ENCODE data around the gene DOK4.

The DOK4 gene

GRCh38 chr16:57485916-57486857, at the start of gene DOK4:
Gene DOK4 (minus strand): TSS chr16:57486493. CDS start chr16:57479507, 6,986 bp downstream.
- DNase-seq, result peak; percentile 81

DNA sequence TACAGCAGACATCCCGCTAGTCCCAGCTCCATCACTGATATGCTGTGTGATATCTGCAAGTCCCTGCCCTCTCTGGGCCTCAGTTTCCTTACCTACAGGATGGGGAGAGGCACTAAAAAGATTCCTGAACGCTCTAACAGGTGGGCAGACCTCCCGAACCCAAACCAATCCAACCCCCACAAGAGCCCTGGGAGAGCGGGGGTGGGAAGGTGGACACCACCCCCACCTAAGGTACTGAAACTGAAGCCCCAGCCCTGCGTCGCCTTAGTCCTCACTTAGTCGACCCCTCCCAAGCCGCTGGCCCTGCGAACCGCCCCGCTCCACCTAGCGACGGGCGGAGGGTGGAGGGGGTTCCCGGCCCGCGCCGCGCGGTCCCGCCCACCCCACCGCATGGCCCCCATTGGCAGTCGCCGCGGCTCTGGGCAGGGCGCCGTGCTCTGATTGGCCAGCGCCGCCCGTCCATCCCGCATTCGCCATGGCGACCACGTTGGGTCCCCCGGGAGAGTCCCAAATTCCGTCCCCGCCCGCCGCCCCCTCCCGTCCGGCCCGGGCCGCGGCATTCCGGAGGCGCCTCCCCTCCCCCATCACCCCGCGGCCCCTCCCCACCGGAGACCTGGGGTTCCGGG, 49.5 kb upstream of the DOK4 start:
- peak; percentile 96 for DNase-seq

GRCh38 chr16:57534881-57535658, 48.8 kb upstream of the DOK4 start:
- DNase-seq, result no peak

DNA sequence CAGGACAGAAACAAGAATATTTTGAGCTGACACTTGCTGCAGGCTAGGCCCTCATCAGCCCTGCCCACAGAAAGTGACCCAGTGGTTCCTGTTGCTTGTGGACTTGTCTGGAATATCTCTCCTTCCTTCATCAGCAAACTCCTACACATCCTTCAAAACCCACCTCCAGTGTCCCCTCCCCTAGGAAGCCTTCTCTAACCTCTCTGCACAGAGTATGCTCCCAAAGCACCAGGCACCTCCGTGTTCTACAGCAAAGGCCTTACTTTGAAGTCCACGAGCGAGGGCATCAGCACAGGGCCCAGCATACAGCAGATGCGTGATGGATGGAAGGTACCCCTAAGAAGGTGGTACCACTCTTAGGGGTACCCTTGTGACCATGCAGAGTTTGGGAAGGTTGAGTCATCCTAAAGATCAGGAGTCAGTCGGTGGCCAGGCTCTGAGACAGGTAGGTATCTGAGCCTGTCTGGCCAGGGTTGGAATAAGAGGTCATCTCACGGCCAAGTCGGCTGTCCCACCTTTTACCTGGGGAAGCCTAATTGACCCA, 48.1 kb upstream of the DOK4 start:
- DNase-seq, result peak; percentile 8

DNA sequence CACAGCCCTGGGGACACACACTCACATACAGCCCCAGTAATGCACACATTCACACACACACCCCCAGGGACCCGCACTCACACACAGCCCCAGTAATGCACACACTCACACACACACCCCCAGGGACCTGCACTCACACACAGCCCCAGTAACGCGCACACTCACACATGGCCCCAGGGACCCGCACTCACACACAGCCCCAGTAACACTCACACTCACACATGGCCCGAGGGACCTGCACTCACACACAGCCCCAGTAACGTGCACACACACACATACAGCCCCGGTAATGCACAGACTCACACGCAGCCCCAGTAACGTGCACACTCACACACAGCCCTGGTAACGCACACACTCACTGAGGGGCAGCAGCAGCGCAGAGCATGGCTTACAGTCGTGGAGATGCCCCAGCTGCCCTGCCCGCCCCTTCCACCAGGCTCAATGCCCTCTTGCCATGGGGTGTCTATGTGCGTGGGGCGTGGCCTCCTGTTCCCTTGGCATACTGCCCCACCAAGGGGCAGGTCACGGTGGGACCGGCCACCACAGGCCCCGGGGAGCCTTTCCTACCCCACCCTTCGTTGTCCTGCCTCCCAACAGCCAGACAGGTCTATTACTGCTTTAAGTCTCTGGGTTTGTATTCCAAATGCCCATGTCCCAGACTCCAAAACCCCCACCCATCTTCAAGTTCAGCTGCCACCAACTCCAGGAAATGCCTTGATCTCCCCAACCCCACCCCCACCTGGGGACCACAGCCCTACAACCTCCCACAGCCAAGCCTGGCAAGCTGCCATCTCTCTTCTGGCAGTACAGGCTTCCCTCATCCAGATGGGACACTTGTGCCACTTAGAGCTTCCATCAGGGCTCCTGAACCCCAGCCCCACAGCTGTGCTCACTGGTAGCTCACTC, 47.4 kb upstream of the DOK4 start:
- DNase-seq, result peak; percentile 52

DNA sequence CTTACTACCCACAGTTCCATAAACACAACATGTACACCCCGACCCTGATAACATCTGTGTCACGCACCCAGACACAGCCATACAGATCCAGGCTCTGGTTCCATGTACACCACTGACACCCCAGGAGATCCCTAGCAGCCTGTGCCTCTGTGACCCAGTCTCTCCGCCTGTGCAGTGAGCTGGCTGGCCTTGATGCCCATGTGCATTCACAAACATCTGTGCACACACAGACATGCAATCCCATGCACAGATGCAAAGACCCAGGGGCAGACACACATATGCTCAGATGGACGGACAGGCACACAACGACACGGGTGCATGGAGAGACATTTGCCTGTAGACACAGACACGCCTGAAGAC, 46.0 kb upstream of the DOK4 start:
- DNase-seq, result no peak

DNA sequence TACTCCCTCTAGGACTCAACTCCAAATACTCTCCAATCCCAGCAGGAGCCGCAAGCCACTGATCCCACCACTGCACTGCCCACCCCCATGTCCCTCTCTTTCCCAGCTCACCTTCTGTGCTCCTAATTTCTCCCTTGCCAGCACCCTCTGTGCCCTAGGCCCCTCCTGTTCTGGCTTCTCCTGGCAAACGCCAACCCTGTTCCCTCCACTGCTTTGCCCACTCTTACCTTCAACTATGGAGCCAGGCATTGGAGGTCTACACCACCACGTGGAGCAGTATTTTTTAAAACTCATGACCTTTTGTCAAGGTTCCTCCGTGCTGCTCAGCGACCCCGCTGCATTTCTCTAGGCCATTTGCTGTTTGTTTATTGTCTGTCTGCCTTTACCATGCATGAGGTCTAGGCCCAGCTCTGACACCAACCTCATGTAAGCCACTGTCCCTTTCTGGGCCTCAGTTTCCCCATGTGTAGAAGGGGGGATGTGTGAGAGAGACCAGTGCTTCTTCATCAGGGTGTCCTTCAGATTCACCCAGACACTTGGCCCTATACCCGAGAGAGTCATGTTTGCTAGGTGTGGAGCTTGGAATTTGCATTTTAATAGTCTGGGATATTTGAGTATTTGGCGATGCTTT, 45.5 kb upstream of the DOK4 start:
- no peak for DNase-seq

- no peak for DNase-seq
These were observed 44.9 kb upstream of the DOK4 start for GRCh38 chr16:57531253-57531575.

DNA sequence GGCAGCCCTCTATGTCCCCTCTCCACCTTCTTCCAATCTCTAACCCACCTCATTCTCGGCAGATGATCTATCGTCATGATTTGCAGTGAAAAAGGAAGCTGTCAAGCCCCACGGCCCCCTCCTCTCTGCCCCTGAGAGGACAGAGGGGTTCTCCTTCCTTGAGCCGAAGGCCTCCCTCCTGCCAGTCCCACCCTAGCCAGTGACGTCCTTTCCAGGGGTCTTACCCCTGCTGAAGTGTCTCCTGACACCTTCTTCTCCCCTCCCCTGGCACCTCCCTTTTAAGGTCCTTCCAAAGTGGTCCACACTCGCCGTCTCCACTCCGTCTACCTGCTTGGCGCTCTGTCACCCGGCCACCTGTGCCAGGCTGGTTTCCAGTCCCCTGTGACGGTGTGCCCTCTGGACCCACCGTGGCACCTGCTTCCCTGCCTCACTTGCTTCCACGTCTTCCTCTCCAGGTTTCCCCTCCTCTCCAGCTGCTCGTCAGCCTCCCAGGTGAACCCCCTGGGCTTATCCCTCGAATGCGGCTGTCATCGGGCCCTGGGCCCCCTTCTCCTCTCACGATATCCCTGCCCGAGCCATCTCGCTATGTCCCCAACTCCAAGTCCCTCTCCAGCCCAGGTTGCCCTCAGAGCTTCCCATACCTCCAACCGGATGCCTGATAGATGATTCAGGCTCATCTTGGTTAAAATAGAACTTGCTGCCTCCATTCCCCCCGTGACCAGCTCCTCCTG, 44.4 kb upstream of the DOK4 start:
- no peak for DNase-seq

DNA sequence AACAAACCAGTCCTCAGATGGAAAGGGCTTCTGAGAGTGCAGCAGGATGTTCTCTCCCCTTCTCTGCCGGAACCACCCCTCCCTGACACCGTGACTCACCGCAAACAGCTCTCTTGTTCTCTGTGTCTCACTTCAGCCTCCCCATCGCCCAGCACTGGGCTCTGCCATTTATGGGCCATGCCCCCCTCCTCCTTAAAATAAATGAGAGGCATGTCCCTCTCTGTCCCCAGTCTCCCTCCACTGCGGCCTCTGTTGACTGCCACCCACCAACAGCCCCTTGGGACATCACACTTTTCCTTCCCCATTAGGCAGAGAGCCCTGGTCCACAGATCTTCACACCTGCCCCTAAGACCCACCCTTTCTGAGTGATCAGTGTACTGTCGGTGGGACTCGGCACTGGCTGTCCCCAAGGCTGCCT, 43.8 kb upstream of the DOK4 start:
- peak; percentile 77 for DNase-seq

- peak; percentile 6 for DNase-seq
These were observed 43.3 kb upstream of the DOK4 start for GRCh38 chr16:57529391-57530103.

- DNase-seq, result no peak
These were observed 42.5 kb upstream of the DOK4 start for GRCh38 chr16:57528499-57529390.

DNA sequence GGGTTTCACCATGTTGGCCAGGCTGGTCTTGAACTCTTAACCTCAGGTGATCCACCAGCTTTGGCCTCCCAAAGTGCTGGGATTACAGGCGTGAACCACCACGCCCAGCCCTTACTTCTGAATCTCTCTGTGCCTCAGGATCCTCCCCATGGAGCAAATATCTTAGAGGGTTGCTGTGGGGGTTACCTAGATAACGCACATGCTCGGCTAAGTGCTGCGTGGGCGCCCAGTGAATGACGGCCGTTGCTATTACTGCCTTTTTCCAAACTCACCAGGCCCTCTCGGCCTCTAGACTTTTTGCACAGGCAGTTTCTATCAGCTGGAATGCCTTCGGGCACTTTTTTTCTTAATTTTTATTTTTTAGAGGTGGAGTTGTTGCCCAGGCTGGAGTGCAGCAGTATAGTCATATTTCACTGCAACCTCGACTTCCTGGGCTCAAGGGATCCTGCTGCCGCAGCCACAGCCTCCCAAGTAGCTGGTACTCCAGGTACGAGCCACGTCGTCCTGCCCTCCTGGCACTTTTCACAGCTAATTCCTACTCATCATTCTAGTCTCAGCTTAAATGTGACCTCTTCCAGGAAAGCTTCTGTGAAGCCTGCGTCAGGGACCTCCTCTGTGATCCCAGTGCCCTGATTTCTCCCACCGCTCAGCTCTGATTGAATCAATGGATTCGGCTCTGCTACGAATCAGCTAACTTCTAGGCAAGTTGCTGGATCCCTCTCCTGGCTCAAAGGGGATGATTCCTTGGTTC, 41.5 kb upstream of the DOK4 start:
- DNase-seq, result no peak

DNA sequence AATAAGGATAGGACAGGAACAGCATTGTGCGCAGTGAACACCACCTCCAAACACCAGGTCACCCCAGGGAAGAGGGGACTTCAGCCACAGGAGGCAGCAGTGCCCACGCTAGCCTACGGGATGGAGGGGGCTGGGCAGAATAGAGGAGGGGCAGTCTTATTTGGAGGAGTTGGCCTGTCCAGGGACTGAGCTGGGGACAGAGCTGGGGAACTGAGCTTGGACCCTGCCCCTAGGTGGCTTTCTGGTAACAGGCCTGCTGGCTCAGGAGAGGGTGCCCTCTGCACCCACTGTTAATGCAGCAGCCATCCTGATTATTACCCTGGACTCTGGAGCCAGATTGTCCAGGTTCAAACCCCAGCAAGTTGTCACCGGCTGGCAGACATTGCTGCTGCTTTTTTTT, 40.7 kb upstream of the DOK4 start:
- no peak for DNase-seq

DNA sequence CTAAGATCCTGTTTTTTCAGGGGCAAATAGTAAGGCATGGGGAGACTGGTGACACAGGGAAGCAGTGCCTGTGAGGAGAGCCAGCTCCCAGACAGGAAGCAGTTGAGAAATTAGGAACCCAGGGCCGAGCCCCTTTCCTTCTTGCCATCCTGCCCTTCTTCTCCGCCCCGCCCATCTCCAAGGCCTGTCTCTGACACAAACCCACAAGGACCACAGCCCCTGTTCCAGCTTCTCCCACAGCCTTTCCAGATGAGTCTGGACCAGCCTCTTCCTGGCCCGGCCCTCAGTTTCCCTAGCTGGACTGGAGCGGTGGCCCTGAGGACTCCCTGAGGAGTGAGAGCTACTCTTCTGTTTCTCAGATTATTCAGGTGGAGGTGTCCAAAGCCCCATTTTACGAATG, 40.2 kb upstream of the DOK4 start:
- no peak for DNase-seq

DNA sequence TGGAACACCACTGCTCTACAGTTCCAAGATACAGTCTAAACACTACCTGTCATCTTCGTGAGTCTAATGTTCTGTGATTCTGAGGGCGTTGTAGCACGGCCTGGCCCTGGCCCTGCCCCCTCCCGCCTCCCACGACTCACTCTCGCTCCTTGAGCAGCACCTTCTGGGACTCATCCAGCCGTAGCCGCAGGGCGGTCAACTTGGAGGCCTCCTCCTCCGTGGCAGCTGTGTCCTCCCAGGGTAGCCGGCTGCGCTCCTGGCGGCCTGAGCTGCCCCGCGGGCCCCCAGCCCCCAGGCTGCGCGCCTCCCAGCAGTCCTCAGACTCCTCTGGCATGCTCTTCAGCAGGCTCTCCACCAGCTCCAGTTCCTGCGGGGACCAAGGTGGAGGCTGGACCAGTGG, 39.5 kb upstream of the DOK4 start:
- no peak for DNase-seq

DNA sequence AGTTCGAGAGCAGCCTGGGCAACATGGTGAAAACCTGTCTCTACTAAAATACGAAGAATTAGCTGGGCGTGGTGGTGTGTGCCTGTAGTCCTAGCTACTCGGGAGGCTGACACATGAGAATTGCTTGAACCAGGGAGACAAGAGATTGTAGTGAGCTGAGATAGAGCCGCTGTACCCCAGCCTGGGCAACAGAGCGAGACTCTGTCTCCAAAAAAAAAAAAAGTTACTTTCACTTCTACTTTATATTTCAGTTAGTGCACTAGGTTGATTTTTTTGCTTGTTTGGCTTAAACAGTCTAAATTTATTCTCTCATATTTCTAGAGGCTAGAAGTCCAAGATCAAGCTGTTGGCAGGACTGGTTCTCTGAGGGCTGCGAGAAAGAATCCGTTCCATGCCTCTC, 36.7 kb upstream of the DOK4 start:
- DNase-seq, result no peak

DNA sequence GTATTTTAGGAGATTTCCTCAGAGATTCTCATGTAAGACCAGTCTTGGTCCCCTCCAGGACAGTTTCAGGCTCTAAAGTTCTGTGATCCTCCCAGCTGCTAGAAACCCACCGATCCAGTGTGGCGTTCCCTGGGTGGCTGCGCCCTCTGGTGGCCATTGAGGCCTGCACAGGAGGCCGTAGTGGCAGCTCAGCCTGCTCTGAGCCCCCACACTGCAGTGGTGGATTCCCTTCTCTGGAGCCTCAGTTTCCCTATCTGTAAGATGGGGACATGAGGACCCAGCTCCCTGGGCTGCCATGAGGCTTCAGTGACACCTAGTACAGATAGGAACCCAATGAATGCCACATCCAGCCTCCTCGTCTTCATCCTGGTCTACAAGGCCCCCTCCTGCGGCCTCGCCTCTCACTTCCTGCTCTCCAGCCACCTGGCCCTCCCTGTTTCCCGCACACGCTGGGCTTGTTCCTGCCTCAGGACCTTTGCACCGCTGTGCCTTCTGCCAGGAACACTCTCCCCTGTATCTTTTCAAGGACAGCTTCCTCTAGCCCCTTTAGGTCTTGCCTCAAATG, 33.6 kb upstream of the DOK4 start:
- peak; percentile 81 for DNase-seq

All from CD4-positive, alpha-beta T cell treated with Interleukin-21 for 1 hour (primary cell).